Liver (tissue), 3 donors: Measurements from ENCODE around the gene KRTAP12-1.

Source experiments
- EGR1 ChIP-seq, 2 donors: IDR thresholded peaks; 2 replicates each; pipeline ENCODE4 v1.6.1; 2016 to 2018; ENCODE audit warnings: antibody characterized with exemption in 2 of 2, low read depth in 2 of 2
- HNF4G ChIP-seq: IDR thresholded peaks from 2 replicates; pipeline ENCODE4 v1.6.1; 2016; ENCODE audit warnings: antibody characterized with exemption
- JUND ChIP-seq, 2 donors: IDR thresholded peaks; 2 replicates each; pipeline ENCODE4 v1.6.1; 2016; ENCODE audit warnings: antibody characterized with exemption in 2 of 2
- SP1 ChIP-seq: IDR thresholded peaks from 2 replicates; pipeline ENCODE4 v1.6.1; 2018; ENCODE audit warnings: antibody characterized with exemption, mild to moderate bottlenecking
- YY1 ChIP-seq: IDR thresholded peaks from 2 replicates; pipeline ENCODE4 v1.6.1; 2016; ENCODE audit warnings: antibody characterized with exemption, mild to moderate bottlenecking
- TF ChIP-seq, protein P1 (sequence below): fragments of 150-350 bp; IDR thresholded peaks from 2 replicates; pipeline ENCODE4 v1.5.1; 2017; ENCODE audit warnings: improper control_type of control experiment, low read depth, low read length; ENCODE audit not compliant: missing input control
- TF ChIP-seq, protein P2 (sequence below): IDR thresholded peaks from 2 replicates; pipeline ENCODE4 v1.6.1; 2016; ENCODE audit warnings: antibody characterized with exemption
- donor health status: healthy.
- donor health status: healthy.

- TF ChIP-seq, protein P1, sequence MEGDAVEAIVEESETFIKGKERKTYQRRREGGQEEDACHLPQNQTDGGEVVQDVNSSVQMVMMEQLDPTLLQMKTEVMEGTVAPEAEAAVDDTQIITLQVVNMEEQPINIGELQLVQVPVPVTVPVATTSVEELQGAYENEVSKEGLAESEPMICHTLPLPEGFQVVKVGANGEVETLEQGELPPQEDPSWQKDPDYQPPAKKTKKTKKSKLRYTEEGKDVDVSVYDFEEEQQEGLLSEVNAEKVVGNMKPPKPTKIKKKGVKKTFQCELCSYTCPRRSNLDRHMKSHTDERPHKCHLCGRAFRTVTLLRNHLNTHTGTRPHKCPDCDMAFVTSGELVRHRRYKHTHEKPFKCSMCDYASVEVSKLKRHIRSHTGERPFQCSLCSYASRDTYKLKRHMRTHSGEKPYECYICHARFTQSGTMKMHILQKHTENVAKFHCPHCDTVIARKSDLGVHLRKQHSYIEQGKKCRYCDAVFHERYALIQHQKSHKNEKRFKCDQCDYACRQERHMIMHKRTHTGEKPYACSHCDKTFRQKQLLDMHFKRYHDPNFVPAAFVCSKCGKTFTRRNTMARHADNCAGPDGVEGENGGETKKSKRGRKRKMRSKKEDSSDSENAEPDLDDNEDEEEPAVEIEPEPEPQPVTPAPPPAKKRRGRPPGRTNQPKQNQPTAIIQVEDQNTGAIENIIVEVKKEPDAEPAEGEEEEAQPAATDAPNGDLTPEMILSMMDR: no peak
- TF ChIP-seq YY1: no peak
- TF ChIP-seq, protein P2, sequence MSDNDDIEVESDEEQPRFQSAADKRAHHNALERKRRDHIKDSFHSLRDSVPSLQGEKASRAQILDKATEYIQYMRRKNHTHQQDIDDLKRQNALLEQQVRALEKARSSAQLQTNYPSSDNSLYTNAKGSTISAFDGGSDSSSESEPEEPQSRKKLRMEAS: no peak
- TF ChIP-seq JUND (IDR thresholded peaks at IDR 0.05): no peak
- TF ChIP-seq HNF4G: no peak
- no peak for TF ChIP-seq EGR1 (IDR thresholded peaks at IDR 0.05; ENCODE audit: low read depth in 2 of 2)
- TF ChIP-seq SP1: no peak
Observed at GRCh38 chr21:44650265-44650972, 31.5 kb downstream of the KRTAP12-1 start.
